ENCODE data around the gene TRIM38. TPM values are rescaled to one million over a fixed set of nuclear protein-coding genes. Genes with fewer than 3 reads are reported as not detected.

TRIM38 gene
- total RNA-seq, 1 donor from 2014 or later = 8.1 TPM

DNA sequence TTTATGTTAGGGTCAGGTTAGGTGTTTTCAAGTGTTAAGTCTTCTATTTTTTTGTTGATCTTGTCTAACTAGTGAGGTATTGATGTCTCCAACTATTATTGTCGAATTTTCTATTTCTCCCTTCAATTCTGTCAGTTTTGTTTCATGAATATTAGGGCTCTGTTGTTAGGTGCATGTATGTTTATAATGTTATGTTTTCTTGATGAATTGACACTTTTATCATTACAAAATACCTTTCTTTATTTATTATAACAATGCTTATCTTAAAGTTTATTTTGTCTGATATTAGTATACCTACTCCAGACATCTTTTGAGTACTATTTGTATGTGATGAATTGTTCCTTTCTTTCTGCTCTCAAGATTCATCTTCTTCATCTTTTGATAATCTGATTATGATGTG is 12.9 kb upstream of the TRIM38 start:
- Histone ChIP-seq H3K27me3 (no peaks in the 10 kb centered on the region), H3K36me3 (no peaks in the 10 kb centered on the region), H3K4me3 (no peak overlapping the region), H3K27ac (no peak overlapping the region), H3K9me3 (no peaks in the 10 kb centered on the region), H3K4me1 (no peaks in the 10 kb centered on the region)
- intact Hi-C loops (cut with DNase I) = no loop called here
- no peak for DNase-seq (ENCODE audit: extremely low spot score in 2 of 2)
- no peak for TF ChIP-seq POLR2AphosphoS5 (IDR thresholded peaks at IDR 0.05; ENCODE audit: insufficient read depth in 1 of 2, low read depth in 1 of 2)
- no peak for TF ChIP-seq POLR2A (IDR thresholded peaks at IDR 0.05)
- TF ChIP-seq, protein P1, sequence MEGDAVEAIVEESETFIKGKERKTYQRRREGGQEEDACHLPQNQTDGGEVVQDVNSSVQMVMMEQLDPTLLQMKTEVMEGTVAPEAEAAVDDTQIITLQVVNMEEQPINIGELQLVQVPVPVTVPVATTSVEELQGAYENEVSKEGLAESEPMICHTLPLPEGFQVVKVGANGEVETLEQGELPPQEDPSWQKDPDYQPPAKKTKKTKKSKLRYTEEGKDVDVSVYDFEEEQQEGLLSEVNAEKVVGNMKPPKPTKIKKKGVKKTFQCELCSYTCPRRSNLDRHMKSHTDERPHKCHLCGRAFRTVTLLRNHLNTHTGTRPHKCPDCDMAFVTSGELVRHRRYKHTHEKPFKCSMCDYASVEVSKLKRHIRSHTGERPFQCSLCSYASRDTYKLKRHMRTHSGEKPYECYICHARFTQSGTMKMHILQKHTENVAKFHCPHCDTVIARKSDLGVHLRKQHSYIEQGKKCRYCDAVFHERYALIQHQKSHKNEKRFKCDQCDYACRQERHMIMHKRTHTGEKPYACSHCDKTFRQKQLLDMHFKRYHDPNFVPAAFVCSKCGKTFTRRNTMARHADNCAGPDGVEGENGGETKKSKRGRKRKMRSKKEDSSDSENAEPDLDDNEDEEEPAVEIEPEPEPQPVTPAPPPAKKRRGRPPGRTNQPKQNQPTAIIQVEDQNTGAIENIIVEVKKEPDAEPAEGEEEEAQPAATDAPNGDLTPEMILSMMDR (IDR thresholded peaks at IDR 0.05) = no peak

DNA sequence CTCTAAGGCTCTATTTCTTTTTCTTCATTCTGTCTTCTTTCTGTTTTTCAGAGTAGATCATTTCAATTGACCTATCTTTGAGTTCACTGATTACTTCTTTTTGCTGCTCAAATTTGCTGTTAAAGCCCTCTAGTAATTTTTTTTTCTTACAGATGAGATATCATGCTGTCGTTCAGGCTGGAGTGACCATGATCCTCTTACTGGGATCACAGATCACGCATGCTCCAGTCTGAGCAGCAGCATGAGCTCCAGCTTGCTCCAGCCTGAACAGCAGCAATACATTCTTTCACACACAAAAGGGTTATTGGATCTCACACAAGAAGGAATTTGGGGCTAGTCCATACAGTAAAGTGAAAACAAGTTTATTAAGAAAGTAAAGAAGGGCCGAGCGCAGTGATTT is 12.3 kb upstream of the TRIM38 start:
- Histone ChIP-seq H3K36me3 (no peaks in the 10 kb centered on the region), H3K9me3 (no peaks in the 10 kb centered on the region), H3K4me1 (no peaks in the 10 kb centered on the region), H3K27ac (no peak overlapping the region), H3K4me3 (no peak overlapping the region), H3K27me3 (no peaks in the 10 kb centered on the region)
- intact Hi-C loops (cut with DNase I) = no loop called here
- no peak for DNase-seq (ENCODE audit: extremely low spot score in 2 of 2)
- TF ChIP-seq POLR2A (IDR thresholded peaks at IDR 0.05) (no peak), POLR2AphosphoS5 (IDR thresholded peaks at IDR 0.05; ENCODE audit: insufficient read depth in 1 of 2, low read depth in 1 of 2) (no peak)
- TF ChIP-seq, protein P1 (IDR thresholded peaks at IDR 0.05) = no peak

DNA sequence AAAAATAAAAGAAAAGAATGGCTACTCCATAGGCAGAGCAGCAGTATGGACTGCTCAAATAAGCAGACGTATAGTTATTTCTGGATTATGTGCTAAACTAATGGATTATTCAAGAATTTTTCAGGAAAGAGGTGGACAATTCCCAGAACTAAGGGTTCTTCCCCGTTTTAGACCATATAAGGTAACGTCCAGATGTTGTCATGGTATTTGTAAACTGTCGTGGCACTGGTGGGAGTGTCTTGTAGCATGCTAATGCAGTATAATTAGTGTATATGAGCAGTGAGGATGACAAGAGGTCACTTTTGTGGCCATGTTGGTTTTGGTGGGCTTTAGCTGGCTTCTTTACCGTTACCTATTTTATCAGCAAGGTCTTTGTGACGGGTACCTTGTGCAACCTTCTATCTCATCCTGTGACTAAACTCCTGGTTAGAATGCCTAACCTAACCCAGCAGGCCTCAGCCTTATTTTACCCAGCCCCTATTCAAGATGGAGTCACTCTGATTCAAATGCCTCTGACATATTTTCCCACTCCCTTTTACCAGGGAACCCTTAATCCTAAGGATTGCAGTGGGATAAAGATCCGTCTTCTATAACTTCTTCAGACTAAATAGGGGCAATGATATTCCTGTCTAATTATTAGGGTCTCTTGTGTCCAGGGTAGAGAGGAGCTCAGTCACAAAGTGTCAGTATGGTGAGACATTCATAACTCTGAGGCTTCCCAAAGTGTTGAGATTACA is 11.1 kb upstream of the TRIM38 start:
- Histone ChIP-seq H3K4me3 (no peak overlapping the region), H3K9me3 (no peaks in the 10 kb centered on the region), H3K36me3 (no peaks in the 10 kb centered on the region), H3K27me3 (no peaks in the 10 kb centered on the region), H3K4me1 (no peaks in the 10 kb centered on the region), H3K27ac (no peak overlapping the region)
- no peak for DNase-seq (ENCODE audit: extremely low spot score in 2 of 2)
- intact Hi-C loops (cut with DNase I) = no loop called here
- TF ChIP-seq, protein P1 (IDR thresholded peaks at IDR 0.05) = no peak
- TF ChIP-seq POLR2AphosphoS5 (IDR thresholded peaks at IDR 0.05; ENCODE audit: insufficient read depth in 1 of 2, low read depth in 1 of 2) (no peak), POLR2A (IDR thresholded peaks at IDR 0.05) (no peak)

DNA sequence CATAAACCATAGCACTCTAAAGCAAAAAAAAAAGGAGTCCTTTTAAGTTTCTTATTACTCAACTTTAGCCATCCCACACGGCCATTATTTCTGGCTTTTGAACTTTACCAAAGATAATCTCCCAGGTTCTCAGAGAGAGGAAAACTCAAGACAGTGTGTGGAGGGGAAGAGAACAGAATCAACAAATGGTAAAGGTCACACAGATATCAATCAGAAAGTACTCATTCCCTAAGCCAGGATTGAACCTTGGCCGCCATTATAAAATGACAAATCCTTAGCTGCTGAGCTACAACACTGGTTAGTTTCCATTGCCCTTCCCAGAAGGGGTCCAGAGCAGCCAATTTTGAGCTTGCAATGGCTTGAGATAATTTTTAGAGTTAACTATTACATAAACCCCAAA is 10.1 kb upstream of the TRIM38 start:
- no peaks in the 10 kb centered on the region for H3K4me1 ChIP-seq
- no peaks in the 10 kb centered on the region for H3K9me3 ChIP-seq
- H3K36me3 ChIP-seq = no peaks in the 10 kb centered on the region
- H3K4me3 ChIP-seq = no peak overlapping the region
- no peak for TF ChIP-seq POLR2AphosphoS5 (IDR thresholded peaks at IDR 0.05; ENCODE audit: insufficient read depth in 1 of 2, low read depth in 1 of 2)
- TF ChIP-seq, protein P1 (IDR thresholded peaks at IDR 0.05) = no peak
- no peak for TF ChIP-seq POLR2A (IDR thresholded peaks at IDR 0.05)
- H3K27ac ChIP-seq = no peak overlapping the region
- no peaks in the 10 kb centered on the region for H3K27me3 ChIP-seq
- intact Hi-C loops (cut with DNase I) = no loop called here
- no peak for DNase-seq (ENCODE audit: extremely low spot score in 2 of 2)

DNA sequence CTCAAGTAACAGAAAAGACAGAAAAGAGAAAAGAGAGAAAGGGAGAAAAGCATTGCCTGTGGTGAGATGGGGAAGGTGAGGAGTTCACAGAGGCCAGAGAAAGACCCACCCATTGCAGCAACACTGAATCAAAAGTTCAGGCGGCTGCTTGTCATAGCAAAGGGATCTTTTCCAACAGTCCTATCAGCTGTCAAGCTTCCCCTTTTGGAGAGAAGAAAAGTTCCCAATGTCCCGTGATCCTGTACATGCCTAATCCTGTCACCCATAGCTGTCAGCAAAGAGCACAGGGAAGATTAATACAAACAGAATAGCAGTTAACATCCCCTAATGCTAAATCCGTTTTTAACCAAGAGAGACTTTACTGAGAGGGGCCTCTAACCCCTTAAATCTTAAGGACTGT is 8.9 kb upstream of the TRIM38 start:
- DNase-seq (ENCODE audit: extremely low spot score in 2 of 2) = no peak
- intact Hi-C loops (cut with DNase I) = no loop called here
- Histone ChIP-seq H3K4me1 (no peaks in the 10 kb centered on the region), H3K9me3 (no peaks in the 10 kb centered on the region), H3K27me3 (no peaks in the 10 kb centered on the region), H3K27ac (no peak overlapping the region), H3K36me3 (no peaks in the 10 kb centered on the region), H3K4me3 (no peak overlapping the region)
- TF ChIP-seq, protein P1 (IDR thresholded peaks at IDR 0.05) = no peak
- no peak for TF ChIP-seq POLR2AphosphoS5 (IDR thresholded peaks at IDR 0.05; ENCODE audit: insufficient read depth in 1 of 2, low read depth in 1 of 2)
- no peak for TF ChIP-seq POLR2A (IDR thresholded peaks at IDR 0.05)
